H1 (cell line): Measurements from ENCODE around the gene SCD. TPM values are rescaled to one million over a fixed set of nuclear protein-coding genes. Genes with fewer than 3 reads are reported as not detected.

Source experiments
- polyA plus RNA-seq, 7 experiments: library from polyadenylated mRNA; depleted of rRNA in 3 of 7; stranded (reverse) in 5 of 7; unstranded in 2 of 7; fragments of >200 nt in 5 of 7; fragments of 200-250 nt in 2 of 7; gene quantifications; 1 replicate in 5 of 7; 2 replicates in 1 of 7; 4 replicates in 1 of 7; pipeline versions ENCODE4 v1.2.1 to v1.2.3, GENCODE V29; 2011 to 2013; ENCODE audit warnings: missing spikeins in 2 of 7, mixed read lengths in 2 of 7
- total RNA-seq: library from RNA; stranded (reverse); fragmentation: NEBNext Ultra II Directional; extraction: Animal tissue kit (Norgen Biotek cat#: 25700); gene quantifications from 2 replicates; pipeline ENCODE4 v1.2.1, GENCODE V29; 2021
- TF ChIP-seq, protein P1 (sequence below): IDR thresholded peaks from 2 replicates; pipeline ENCODE4 v1.6.1; 2011; ENCODE audit warnings: low read length, improper control_type of control experiment

The SCD gene
- total and polyA plus RNA-seq, 2 of the 8 experiments (the other 6 are each of a cell fraction or from before 2014, with no cell fraction given), result 397 to 621 TPM

- TF ChIP-seq, protein P1, sequence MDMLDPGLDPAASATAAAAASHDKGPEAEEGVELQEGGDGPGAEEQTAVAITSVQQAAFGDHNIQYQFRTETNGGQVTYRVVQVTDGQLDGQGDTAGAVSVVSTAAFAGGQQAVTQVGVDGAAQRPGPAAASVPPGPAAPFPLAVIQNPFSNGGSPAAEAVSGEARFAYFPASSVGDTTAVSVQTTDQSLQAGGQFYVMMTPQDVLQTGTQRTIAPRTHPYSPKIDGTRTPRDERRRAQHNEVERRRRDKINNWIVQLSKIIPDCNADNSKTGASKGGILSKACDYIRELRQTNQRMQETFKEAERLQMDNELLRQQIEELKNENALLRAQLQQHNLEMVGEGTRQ, result no peak
Measured at GRCh38 chr10:100349087-100349486, 2.1 kb downstream of the SCD start (continued).
